Epithelial cell of esophagus (primary cell): Measurements from ENCODE around the gene CFAP157.

ENCODE experiments used
- DNase-seq: peaks from one replicate; pipeline ENCODE4 v3.0.0; 2010; ENCODE audit warnings: low read depth
- H3K4me3 ChIP-seq: 2 replicates; pipeline ENCODE4 v1.5.1; 2011; ENCODE audit warnings: mild to moderate bottlenecking, low read length, control low read depth
- CTCF ChIP-seq: IDR thresholded peaks from 2 replicates; pipeline ENCODE4 v1.5.1; 2011; ENCODE audit warnings: low read depth, mild to moderate bottlenecking, low read length, control low read depth, inconsistent platforms; ENCODE audit not compliant: insufficient read depth; ENCODE audit errors: missing control alignments

The CFAP157 gene

GRCh38 chr9:127692071-127692470, 14.7 kb upstream of the CFAP157 start:
- H3K4me3 ChIP-seq = no peak overlapping the region
- no peak for DNase-seq
- TF ChIP-seq CTCF = no peak

- H3K4me3 ChIP-seq = no peak overlapping the region
- no peak for TF ChIP-seq CTCF
- no peak for DNase-seq
Measured at GRCh38 chr9:127693143-127693542, 13.6 kb upstream of the CFAP157 start.

GRCh38 chr9:127693697-127694096, 13.1 kb upstream of the CFAP157 start:
- no peak overlapping the region for H3K4me3 ChIP-seq
- no peak for TF ChIP-seq CTCF
- no peak for DNase-seq

GRCh38 chr9:127694890-127695720, 11.7 kb upstream of the CFAP157 start:
- no peak for DNase-seq
- H3K4me3 ChIP-seq = no peak overlapping the region
- TF ChIP-seq CTCF = no peak

- no peak for DNase-seq
- no peak overlapping the region for H3K4me3 ChIP-seq
- TF ChIP-seq CTCF = no peak
Measured at GRCh38 chr9:127697575-127697974, 9.2 kb upstream of the CFAP157 start.

GRCh38 chr9:127698386-127698785, 8.4 kb upstream of the CFAP157 start:
- no peak overlapping the region for H3K4me3 ChIP-seq
- TF ChIP-seq CTCF = no peak
- no peak for DNase-seq

GRCh38 chr9:127698985-127699670, 7.7 kb upstream of the CFAP157 start:
- TF ChIP-seq CTCF = no peak
- peak overlapping the region; percentile 39 for H3K4me3 ChIP-seq
- peak; percentile 98 for DNase-seq
